ENCODE data around the gene KRTAP23-1. TPM values are rescaled to one million over a fixed set of nuclear protein-coding genes. Genes with fewer than 3 reads are reported as not detected.
A peak's percentile ranks its signal among the peaks of the same experiment; 100 is the strongest.

KRTAP23-1 gene, protein sequence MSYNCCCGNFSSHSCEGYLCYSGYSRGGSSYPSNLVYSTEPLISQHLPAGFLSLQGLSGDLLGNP
- not detected for total RNA-seq
- polyA plus RNA-seq = not detected

- Histone ChIP-seq H3K36me3 (no peaks in the 10 kb centered on the region), H3K27ac (no peak within 1 kb of the TSS), H3K27me3 (no peaks in the 10 kb centered on the region), H3K4me3 (no peak within 1 kb of the TSS), H3K4me1 (no peaks in the 10 kb centered on the region), H3K9me3 (no peaks in the 10 kb centered on the region)
- TF ChIP-seq, protein P1, sequence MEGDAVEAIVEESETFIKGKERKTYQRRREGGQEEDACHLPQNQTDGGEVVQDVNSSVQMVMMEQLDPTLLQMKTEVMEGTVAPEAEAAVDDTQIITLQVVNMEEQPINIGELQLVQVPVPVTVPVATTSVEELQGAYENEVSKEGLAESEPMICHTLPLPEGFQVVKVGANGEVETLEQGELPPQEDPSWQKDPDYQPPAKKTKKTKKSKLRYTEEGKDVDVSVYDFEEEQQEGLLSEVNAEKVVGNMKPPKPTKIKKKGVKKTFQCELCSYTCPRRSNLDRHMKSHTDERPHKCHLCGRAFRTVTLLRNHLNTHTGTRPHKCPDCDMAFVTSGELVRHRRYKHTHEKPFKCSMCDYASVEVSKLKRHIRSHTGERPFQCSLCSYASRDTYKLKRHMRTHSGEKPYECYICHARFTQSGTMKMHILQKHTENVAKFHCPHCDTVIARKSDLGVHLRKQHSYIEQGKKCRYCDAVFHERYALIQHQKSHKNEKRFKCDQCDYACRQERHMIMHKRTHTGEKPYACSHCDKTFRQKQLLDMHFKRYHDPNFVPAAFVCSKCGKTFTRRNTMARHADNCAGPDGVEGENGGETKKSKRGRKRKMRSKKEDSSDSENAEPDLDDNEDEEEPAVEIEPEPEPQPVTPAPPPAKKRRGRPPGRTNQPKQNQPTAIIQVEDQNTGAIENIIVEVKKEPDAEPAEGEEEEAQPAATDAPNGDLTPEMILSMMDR (IDR thresholded peaks at IDR 0.05) = no peak
- 74 to 75% methylated on average over 4 of the region's 4 CpGs for WGBS, 2 donors
- FAIRE-seq (no peak), ATAC-seq (no peak), DNase-seq (no peak)
- intact Hi-C loops (cut with DNase I) = loop anchor here in 1 of 3 donors (10.0 kb wide), 1 partner anchor 736 kb away; no protein-coding TSS in a partner anchor
These were observed at the start of gene KRTAP23-1 for GRCh38 chr21:30348506-30348905. KRTAP23-1 (minus strand) TSS chr21:30348606; CDS start chr21:30348606, 0 bp downstream.

GRCh38 chr21:30395731-30396130 lies 47.3 kb upstream of the KRTAP23-1 start, which contains the start of gene KRTAP13-1:
KRTAP13-1 (plus strand) TSS chr21:30396031; CDS start chr21:30396087, 56 bp downstream.
- no peaks in the 10 kb centered on the region for H3K4me1 ChIP-seq
- TF ChIP-seq, protein P1 (IDR thresholded peaks at IDR 0.05) = no peak
- H3K27ac ChIP-seq = no peak within 1 kb of the TSS
- DNase-seq (no peak), ATAC-seq (no peak), FAIRE-seq (no peak)
- no peak within 1 kb of the TSS for H3K4me3 ChIP-seq
- 62 to 63% methylated on average over 4 of the region's 4 CpGs for WGBS, 2 donors
- intact Hi-C loops (cut with DNase I) = no loop called here
- H3K36me3 ChIP-seq = no peaks in the 10 kb centered on the region
- H3K27me3 ChIP-seq = no peaks in the 10 kb centered on the region
- no peaks in the 10 kb centered on the region for H3K9me3 ChIP-seq

- WGBS, 2 donors = 42 to 52% methylated on average over 2 of the region's 2 CpGs
- no peaks in the 10 kb centered on the region for H3K36me3 ChIP-seq
- FAIRE-seq = no peak
- H3K4me1 ChIP-seq = no peaks in the 10 kb centered on the region
- H3K9me3 ChIP-seq = no peaks in the 10 kb centered on the region
- ATAC-seq = no peak
- no peaks in the 10 kb centered on the region for H3K27me3 ChIP-seq
- DNase-seq = no peak
- intact Hi-C loops (cut with DNase I) = no loop called here
- no peak overlapping the region for H3K27ac ChIP-seq
- H3K4me3 ChIP-seq = no peak overlapping the region
- TF ChIP-seq, protein P1 (IDR thresholded peaks at IDR 0.05) = no peak
These were observed 43.2 kb upstream of the KRTAP23-1 start for GRCh38 chr21:30391492-30392025.

DNA sequence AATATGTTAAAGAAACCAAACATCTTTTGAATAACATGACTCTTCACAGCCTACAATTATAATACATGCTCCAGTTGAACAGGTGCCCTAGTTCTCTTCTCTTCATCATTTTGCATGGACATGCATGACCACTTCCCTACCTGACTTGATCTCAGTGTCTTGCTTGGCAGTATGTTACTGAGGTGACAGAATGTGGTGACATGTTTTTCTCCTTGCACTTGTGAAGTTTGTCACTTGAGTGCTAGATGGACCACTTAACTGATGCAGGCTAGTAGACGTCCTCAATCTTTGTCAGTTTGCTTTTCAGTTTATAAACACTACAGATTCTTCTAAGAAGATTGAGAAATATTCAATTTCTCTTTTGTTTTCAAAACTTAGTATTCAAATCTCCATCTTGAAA lies 33.8 kb upstream of the KRTAP23-1 start:
- no peaks in the 10 kb centered on the region for H3K9me3 ChIP-seq
- ATAC-seq (no peak), DNase-seq (no peak), FAIRE-seq (no peak)
- H3K27ac ChIP-seq = no peak overlapping the region
- TF ChIP-seq, protein P1 (IDR thresholded peaks at IDR 0.05) = no peak
- H3K4me1 ChIP-seq = no peaks in the 10 kb centered on the region
- H3K27me3 ChIP-seq = no peaks in the 10 kb centered on the region
- 26 to 29% methylated on average over 1 of the region's 1 CpG for WGBS, 2 donors
- H3K36me3 ChIP-seq = no peaks in the 10 kb centered on the region
- intact Hi-C loops (cut with DNase I) = no loop called here
- no peak overlapping the region for H3K4me3 ChIP-seq

GRCh38 chr21:30372139-30372770 lies 23.8 kb upstream of the KRTAP23-1 start, which contains the start of gene KRTAP13-2:
KRTAP13-2 (minus strand) TSS chr21:30372271; CDS start chr21:30372213, 58 bp downstream.
- WGBS, 2 donors = 70 to 82% methylated on average over 5 of the region's 5 CpGs
- peak; percentile 34 for FAIRE-seq
- no peak for ATAC-seq

More at GRCh38 chr21:30372139-30372770, 23.8 kb upstream of the KRTAP23-1 start, which contains the start of gene KRTAP13-2:
- no peak for DNase-seq
- TF ChIP-seq, protein P1 (IDR thresholded peaks at IDR 0.05) = no peak
- Histone ChIP-seq H3K4me3 (no peak within 1 kb of the TSS), H3K36me3 (no peaks in the 10 kb centered on the region), H3K4me1 (no peaks in the 10 kb centered on the region), H3K27me3 (no peaks in the 10 kb centered on the region), H3K9me3 (no peaks in the 10 kb centered on the region), H3K27ac (no peak within 1 kb of the TSS)
- intact Hi-C loops (cut with DNase I) = no loop called here

All from pancreas (tissue), 10 donors.